Measurements from ENCODE around the gene LIMA1.
"Not testable (repeated sequence)": the region's sequence is repeated elsewhere in the genome, so short reads cannot be mapped to it uniquely, and the experiment has no call there.

LIMA1 gene

DNA sequence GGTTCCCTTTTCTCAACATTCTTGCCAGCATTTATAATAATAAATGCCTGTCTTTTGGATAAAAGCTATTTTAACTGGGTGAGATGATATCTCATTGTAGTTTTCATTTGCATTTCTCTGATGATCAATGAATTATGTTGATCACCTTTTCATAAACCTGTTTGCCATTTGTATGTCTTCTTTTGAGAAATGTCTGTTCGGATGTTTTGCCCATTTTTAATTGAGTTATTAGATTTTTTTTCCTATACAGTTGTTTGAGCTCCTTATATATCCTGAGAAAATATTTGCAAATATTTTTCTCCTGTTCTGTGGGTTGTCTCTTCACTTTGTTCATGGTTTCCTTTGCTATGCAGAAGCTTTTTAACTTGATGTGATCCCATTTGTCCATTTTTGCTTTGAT, 8.1 kb upstream of the LIMA1 start:
- intact Hi-C loops (cut with DNase I) = no loop called here
- no peak for DNase-seq

DNA sequence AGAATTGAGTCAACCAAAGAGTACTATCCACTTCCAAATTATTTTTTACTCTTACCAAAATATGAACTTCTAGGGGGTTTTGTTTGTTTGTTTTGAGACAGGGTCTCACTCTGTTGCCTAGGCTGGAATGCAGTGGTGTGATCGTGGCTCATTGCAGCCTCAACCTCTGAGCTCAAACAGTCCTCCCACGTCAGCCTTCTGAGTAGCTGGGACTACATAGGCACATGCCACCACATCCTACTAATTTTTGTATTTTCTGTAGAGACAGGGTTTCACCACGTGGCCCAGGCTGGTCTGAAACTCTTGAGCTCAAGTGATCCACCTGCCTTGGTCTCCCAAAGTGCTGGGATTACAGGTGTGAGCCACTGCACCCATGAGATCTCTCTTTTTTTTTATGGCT, 7.4 kb upstream of the LIMA1 start:
- DNase-seq = not testable (repeated sequence)

DNA sequence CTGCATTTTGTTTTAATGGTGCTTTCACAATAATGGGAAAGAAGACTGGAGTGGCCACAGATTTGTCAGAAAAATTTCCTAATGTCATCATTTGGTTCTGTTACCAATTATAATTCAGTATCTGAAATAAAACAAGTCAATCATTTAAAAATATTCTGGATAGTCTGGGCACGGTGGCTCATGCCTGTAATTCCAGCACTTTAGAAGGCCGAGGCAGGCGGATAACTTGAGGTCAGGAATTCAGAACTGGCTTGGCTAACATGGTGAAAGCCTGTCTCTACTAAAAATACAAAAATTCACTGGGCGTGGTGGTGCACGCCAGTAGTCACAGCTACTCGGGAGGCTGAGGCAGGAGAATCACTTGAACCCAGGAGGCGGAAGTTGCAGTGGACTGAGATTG, 4.0 kb upstream of the LIMA1 start:
- intact Hi-C loops (cut with DNase I) = no loop called here

More for the DNA sequence above, 7.4 kb upstream of the LIMA1 start:
- intact Hi-C loops (cut with DNase I) = not testable (repeated sequence)

DNA sequence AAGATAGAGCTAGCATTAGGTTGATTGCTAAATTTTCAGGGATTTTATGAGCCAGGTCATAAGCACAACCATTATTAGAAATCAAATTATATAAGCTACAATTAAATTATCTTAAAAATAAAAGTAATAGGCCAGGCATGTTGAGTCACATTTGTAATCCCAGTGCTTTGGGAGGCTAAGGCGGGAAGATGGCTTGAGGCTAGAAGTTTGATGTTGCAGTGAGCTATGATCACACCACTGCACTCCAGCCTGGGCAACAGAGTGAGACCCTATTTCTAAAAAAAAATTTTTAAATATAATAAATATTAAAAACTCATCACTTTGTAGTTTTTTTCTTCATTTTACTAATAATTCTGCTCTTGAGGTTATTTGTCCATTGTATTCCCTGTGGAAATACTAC, 1.9 kb upstream of the LIMA1 start:
- no peak for DNase-seq
- intact Hi-C loops (cut with DNase I) = no loop called here

More for the DNA sequence above, 4.0 kb upstream of the LIMA1 start:
- DNase-seq = no peak

DNA sequence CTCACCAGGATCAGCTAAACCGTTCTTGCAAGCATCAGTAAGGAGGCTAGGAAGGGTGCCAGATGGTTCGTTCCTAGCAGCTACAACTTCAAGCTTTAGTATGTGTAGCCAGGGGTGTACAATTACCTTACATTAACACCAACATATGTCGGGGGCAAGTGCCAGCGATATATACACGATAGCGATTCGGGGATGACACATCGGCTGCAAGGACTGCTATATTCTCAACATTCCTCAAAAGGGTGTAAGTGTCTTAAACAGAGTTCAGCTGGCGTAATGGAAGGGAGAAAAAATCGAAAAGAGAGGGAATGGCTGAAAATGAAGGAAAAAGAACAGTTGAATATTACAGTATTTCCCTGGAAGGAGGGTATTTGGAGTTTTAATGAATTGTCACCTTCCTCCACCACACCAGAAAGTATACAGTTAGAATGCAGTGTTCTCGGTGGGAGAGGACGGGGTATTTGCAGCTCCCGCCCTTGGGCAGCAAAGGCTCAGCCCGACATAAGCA, 545 bp downstream of the LIMA1 start:
- DNase-seq = peak in 7 of 42 donors; percentile 12 to 27 (median 17)
- intact Hi-C loops (cut with DNase I) = no loop called here

DNA sequence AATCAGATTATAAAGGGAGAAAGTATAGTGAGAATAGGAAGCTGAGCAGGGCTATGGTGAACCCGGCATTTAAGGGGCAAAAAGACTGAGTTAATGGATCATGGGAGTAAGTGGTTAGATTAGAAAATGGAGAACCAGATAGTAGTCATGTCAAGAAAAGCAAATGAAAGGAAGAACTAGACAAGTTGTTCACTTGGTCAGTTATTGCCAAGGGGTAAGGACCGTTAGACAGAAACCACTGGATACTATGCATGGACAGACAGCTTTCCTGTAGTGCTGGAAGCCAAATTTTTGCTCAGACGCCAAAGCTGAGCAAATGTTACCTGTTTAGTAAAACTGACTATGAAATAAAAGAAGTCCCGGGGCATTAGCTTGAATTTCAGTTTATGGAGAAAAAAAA, 3.8 kb downstream of the LIMA1 start:
- DNase-seq = no peak
- intact Hi-C loops (cut with DNase I) = no loop called here

DNA sequence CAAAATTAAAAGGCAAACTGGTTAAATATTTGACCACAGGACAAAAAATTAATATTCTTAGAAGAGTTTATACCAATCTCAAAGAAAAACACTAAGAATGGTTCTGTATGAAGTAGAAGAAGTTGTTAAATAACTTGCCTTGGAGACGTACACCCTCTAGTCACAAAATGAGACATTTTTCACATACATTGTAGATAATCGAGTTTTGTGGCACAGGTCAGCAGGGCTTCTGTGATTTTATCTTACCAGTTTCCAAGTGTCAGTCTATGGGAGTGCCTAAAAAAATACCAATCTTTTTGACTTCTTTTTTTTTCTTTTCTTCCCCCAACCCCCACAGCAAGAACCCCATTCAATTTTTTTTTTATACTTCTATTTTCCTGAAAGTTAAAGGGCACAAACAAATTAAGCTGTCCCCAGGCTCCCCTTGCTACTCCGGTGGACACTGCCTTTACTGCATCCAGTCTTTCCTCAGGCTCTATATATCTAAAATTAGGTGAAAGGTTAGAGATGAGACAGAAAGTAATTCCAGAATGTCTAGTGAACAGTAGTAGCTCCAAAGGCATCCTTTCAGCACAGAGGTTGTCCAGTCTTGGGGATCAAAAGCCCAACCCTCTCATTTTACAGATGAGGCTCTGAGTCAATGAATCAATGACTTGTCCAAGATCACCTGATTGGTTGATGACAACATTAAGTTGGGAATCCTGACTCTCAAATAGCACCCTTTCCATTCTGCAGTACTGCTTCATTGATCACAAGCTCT, 6.2 kb downstream of the LIMA1 start:
- intact Hi-C loops (cut with DNase I) = no loop called here
- DNase-seq = no peak

DNA sequence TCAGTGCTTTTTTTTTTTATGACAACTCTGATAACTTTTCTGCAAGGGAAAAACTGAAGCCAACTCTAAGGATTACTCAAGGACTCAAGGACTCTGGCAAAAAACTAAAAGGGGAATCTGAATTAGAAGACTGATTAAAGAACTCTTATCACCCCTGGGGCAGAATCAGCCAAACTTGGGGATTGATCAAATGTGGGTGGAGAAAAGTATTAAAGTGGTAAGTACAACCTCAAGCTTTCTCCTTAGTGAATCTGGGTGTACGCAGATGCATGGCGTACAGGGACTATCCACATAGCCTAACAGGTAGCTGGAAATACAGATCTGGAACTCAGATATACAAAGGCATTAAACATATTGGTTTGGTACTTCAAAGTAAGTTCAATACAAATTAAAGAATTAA, 7.3 kb downstream of the LIMA1 start:
- intact Hi-C loops (cut with DNase I) = no loop called here

DNA sequence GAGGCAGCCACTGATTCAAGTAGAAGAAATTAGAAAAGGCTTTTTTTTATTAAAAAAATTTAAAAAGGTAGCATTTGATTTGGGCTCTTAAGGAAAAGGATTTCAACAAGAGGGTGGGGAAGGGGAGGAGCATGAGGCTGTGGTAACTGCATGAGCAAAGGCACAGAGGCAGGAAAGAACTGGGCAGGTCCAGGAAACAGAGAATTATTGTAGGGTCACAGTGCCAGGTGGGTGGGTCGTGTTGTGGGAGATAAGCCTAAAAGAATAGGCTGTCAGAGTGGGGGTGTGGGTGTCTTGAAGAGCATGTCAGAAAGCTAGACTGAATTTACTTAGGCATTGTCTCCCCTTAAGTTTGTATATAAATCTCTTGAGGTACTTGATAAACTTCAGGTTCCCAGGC, 7.8 kb downstream of the LIMA1 start:
- intact Hi-C loops (cut with DNase I) = no loop called here
- DNase-seq = peak in 1 of 42 donors; percentile 6

More for the DNA sequence above, 7.3 kb downstream of the LIMA1 start:
- DNase-seq = no peak

DNA sequence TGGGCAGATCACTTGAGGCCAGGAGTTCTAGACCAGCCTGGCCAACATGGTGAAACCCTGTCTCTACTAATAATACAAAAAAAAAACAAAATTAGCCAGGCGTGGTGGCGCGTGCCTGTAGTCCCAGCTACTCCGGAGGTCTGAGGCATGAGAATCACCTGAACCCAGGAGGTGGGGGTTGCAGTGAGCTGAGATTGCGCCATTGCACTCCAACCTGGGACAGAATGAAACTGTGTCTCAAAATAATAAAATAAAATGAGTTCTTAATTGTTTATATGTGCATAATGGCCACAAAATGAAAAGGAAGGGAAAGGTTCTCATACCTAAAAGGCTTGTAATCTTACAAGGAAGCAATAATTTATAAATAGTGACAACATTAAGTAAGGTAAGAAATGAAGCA, 8.2 kb downstream of the LIMA1 start:
- intact Hi-C loops (cut with DNase I); DNase-seq: not testable (repeated sequence)

DNA sequence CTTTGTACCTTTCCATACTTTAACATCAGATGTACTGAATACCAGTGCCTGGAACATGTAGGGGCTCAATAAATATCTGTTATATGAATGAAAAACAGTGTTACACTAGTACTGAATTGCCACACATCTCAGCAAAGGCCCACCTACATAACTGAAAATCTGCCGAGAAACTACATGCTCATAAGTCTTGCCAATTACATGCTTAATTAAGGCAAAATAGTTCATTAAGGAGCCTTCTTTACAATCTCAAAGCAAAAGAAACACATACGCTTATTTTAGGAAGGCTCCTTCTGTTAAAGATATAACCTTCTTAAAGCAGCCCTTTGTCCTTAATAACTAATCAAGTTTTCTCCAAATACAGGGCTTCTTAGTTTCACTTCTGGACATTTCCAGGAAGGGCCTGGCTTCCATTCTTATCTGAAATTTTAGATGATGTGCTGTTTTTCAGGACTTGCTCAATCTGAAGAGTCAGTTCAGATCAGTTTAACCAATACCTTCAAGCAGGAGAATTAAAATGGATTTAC, 11.5 kb downstream of the LIMA1 start:
- intact Hi-C loops (cut with DNase I) = no loop called here
- DNase-seq = no peak

DNA sequence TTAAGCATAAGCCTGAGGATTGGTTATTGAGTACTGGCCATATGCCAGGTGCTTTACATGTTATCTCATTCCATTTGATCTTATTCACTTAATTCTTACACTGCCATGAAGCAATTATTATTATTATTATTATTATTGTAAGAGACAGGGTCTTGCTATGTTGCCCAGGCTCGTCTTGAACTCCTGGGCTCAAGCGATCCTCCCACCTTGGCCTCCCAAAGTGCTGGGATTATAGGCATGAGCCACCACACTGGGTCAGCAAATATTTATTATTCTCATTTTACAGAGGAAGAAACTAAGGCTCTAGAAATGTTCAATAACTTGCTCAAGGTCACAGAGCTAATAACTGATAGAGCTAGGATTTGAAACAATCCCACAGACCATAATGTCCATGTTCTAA, 14.8 kb downstream of the LIMA1 start:
- intact Hi-C loops (cut with DNase I) = no loop called here

DNA sequence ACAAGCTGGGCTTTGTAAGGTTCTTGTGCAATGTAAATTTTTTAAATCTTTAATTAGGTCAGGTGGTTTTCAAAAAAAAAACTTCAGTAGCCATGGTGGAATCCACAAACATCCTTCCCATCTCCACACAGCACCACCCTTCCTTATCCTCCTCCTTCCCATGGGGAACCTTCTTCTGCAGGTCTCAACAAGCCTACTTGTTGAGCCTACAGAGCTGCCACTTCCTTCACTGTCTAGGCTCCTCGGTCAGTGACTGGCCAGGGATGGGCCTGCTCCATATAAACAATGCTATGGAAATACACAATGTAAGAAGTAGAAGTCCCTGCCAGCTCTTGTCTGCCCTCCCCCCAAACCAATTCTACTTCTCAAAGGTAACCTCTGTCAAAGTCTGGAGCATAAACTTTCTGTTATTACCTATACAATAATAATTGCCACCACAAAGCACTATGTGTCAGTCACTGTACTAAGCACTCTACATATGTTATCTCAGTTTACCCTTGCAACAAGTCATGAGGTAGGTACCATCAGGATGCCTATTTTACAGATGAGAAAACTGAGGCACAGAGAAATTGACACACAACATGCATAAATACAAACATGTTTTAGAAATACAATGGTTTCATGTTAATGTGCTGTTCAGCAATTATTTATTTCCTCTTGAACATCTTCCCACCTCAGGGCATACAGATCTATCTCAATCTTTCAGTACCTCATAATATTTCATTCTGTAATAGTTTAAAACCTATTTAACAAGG, 17.4 kb downstream of the LIMA1 start:
- intact Hi-C loops (cut with DNase I) = no loop called here
- DNase-seq = no peak

More for the DNA sequence above, 14.8 kb downstream of the LIMA1 start:
- no peak for DNase-seq

DNA sequence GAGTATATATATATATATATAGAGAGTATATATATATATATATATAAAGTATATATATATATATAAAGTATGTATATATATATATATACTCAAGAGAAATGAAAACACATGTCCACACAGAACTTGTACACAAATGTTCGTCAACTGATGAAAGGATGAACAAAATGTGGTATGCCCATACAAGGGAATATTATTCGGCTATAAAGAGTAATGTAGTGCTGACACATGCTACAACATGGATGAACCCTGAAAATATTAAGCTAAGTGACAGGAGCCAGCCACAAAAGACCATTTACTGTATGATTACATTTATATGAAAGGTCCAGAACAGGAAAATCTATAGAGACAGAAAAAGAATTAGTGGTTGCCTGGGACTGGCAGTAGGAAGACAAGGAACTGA, 19.5 kb downstream of the LIMA1 start:
- DNase-seq = no peak
- intact Hi-C loops (cut with DNase I) = no loop called here

DNA sequence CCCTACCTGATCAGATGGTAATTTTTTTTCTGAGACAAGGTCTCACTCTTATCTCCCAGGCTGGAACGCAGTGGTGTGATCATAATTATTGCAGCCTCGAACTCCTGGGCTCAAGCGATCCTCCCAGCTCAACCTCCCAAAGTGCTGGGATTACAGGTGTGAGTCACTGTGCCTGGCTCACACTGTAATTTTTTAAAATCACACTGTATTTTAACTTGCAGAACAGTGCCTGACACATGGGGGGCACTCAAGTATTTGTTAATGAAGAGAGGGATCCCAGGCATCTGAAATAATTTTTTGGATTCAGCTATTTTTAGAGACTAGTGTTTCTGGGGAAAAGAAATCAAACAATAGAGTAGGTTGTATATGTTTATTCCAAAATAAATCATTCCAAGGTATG, 21.7 kb downstream of the LIMA1 start:
- no peak for DNase-seq
- intact Hi-C loops (cut with DNase I) = no loop called here

DNA sequence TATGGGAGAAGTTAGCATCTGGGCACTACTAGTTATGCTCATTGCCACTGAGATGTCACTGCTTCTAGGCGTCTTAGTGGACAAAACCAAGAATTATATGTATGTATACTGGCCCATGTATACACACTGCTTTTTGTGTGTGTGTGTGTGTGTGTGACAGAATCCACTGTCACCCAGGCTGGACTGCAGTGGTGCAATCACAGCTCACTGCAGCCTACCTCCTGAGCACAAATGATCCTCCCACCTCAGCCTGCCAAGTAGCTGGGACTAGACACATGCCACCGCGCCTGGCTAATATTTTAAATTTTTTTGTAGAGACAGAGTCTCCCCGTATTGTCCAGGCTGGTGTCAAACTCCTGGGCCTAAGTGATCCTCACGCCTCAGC, 25.2 kb downstream of the LIMA1 start:
- DNase-seq = no peak
- intact Hi-C loops (cut with DNase I) = no loop called here

DNA sequence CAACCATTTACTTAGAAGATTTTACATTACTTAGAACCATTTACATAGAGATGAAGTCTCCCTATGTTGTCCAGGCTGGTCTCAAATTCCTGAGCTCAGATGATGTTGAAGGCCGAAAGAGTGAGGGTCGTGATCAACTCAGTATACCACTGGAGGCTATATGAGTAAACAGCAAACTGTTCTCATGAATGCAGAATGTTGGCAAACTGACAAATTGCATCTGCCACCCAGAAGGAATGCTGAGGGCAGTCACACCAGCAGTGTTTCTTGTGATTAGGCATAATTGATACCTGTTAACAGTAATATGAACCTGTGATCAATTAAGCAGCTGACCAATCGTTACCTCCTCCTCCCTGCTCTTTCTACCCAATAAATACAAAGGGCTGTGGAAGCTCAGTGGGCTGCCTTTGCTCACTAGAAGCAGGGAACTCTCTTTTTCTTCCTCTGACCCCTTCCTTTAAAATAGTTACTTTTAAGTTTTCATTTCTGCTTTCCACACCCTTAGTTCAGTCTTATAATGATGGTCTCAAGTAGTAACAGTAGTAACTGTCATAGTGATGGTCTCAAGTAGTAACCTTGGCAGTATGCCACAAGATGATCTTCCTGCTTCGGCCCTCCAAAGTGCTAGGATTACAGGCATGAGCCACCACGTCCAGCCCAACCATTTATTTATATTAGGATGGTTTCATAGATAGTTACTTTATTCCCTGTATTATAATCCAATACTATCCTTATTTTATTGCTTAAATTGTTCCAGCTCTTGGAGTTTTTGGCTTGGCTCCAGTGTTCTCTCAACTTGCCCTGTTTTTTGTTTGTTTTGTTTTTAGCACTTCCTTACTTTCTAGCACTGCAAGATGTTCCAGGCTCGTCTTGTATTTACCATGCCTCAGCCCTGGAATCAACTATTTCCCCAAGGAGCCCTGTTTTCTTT, 25.8 kb downstream of the LIMA1 start:
- no peak for DNase-seq
- intact Hi-C loops (cut with DNase I) = no loop called here

DNA sequence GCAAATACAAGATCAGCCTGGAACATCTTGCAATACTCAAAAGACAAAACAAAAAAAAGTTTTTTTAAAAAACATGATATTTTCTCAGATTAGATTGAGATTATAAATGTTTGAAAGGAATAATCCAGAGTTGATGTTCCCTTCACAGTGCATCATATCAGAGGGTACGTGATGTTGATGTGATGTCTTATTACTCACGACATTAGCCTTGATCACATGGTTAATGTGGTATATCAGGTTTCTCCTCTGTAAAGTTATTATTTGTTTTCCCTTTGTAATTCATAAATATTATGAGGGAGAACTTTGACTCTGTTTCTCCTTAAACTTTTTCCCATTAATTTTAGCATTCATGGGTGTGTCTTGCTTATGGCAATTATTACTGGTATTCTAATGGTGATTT, 26.6 kb downstream of the LIMA1 start:
- intact Hi-C loops (cut with DNase I) = no loop called here
- no peak for DNase-seq

DNA sequence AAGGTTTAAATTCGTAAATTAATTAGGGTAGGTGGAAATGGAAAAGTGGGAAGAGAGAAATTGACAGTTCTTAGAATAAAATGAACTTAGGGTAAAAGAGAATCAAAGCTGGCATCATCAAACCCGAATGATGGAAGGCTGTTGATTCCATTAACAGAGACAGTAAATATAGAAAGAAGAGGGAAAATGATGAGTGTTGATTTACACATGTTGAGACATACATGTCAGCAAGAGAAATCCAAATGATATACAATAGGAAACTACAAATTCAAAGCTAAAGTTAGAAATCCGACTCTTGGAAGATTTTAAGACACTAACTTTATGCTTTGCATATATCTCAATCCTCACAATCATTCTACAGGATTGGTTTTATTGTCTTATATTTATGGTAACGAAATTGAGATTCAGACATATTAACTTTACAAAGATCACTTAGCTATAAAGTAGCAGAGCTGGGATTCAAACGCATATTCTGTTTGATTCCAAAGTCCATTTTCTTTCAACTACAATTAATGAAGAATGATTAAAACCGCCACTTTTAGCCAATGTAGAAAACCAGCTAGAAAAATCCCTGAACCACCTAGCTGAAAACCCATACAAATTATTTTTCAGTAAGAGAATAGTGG, 30.2 kb downstream of the LIMA1 start:
- intact Hi-C loops (cut with DNase I) = no loop called here
- no peak for DNase-seq

Data from head of caudate nucleus (tissue), 42 donors.